ENCODE results near the gene CNPY1. TPM values are rescaled to one million over a fixed set of nuclear protein-coding genes. Genes with fewer than 3 reads are reported as not detected.
A peak's percentile ranks its signal among the peaks of the same experiment; 100 is the strongest.
"Not testable (repeated sequence)": the region's sequence is repeated elsewhere in the genome, so short reads cannot be mapped to it uniquely, and the experiment has no call there.

CNPY1 gene
- not detected in 2 replicates for total RNA-seq (2014; rRNA removed; shearing (Covaris generic))

GRCh38 chr7:155546449-155546848 is at the start of gene CNPY1:
Gene CNPY1, minus strand, starts transcription at chr7:155546559. Its CDS starts 630 bp downstream, at chr7:155545929.
- DNase-seq (ENCODE audit: low spot score), result not testable (repeated sequence)

GRCh38 chr7:155594961-155595366 is 48.6 kb upstream of the CNPY1 start:
- DNase-seq (ENCODE audit: low spot score), result no peak

- DNase-seq (ENCODE audit: low spot score), result no peak
These were observed 47.9 kb upstream of the CNPY1 start for GRCh38 chr7:155594163-155594732.

GRCh38 chr7:155593461-155594162 is 47.3 kb upstream of the CNPY1 start:
- DNase-seq (ENCODE audit: low spot score), result no peak

- DNase-seq (ENCODE audit: low spot score), result peak; percentile 4
These were observed 44.9 kb upstream of the CNPY1 start for GRCh38 chr7:155591055-155591775.

- DNase-seq (ENCODE audit: low spot score), result peak; percentile 15
These were observed 44.1 kb upstream of the CNPY1 start for GRCh38 chr7:155590215-155591018.

- no peak for DNase-seq (ENCODE audit: low spot score)
These were observed 42.9 kb upstream of the CNPY1 start for GRCh38 chr7:155589001-155589980.

GRCh38 chr7:155588468-155588998 is 42.2 kb upstream of the CNPY1 start:
- DNase-seq (ENCODE audit: low spot score), result no peak

GRCh38 chr7:155587486-155587885 is 41.1 kb upstream of the CNPY1 start:
- no peak for DNase-seq (ENCODE audit: low spot score)

GRCh38 chr7:155586843-155587440 is 40.6 kb upstream of the CNPY1 start:
- DNase-seq (ENCODE audit: low spot score), result no peak

- no peak for DNase-seq (ENCODE audit: low spot score)
These were observed 39.6 kb upstream of the CNPY1 start for GRCh38 chr7:155585951-155586350.

- no peak for DNase-seq (ENCODE audit: low spot score)
These were observed 39.2 kb upstream of the CNPY1 start for GRCh38 chr7:155585532-155585895.

GRCh38 chr7:155584763-155585531 is 38.6 kb upstream of the CNPY1 start:
- no peak for DNase-seq (ENCODE audit: low spot score)

- no peak for DNase-seq (ENCODE audit: low spot score)
These were observed 37.9 kb upstream of the CNPY1 start for GRCh38 chr7:155584261-155584660.

- DNase-seq (ENCODE audit: low spot score), result no peak
These were observed 37.3 kb upstream of the CNPY1 start for GRCh38 chr7:155583636-155584035.

- no peak for DNase-seq (ENCODE audit: low spot score)
These were observed 35.6 kb upstream of the CNPY1 start for GRCh38 chr7:155581954-155582353.

- no peak for DNase-seq (ENCODE audit: low spot score)
These were observed 34.9 kb upstream of the CNPY1 start for GRCh38 chr7:155581107-155581830.

GRCh38 chr7:155580367-155580766 is 34.0 kb upstream of the CNPY1 start:
- DNase-seq (ENCODE audit: low spot score), result no peak

- DNase-seq (ENCODE audit: low spot score), result no peak
These were observed 33.2 kb upstream of the CNPY1 start for GRCh38 chr7:155579565-155579964.
